Activated T-helper 1 cell treated with anti-CD3 and anti-CD28 coated beads, Interleukin-12 subunit alpha, Interleukin-12 subunit beta, Interleukin-2, Interleukin-4 antibody, amounts not matched to agents 30 ng/mL and 10 ng/mL and 1 ng/mL, durations not matched to agents 14 hours and 24 hours and 36 hours (primary cell): ENCODE data around the gene AMDHD1. TPM values are rescaled to one million over a fixed set of nuclear protein-coding genes. Genes with fewer than 3 reads are reported as not detected.

Source experiments
- DNase-seq: peaks from one replicate; pipeline ENCODE4 v3.0.0; 2021; ENCODE audit warnings: low spot score
- H3K27ac Mint-ChIP-seq: one replicate; pipeline ENCODE4 v1.8.0; 2021; ENCODE audit warnings: mild to moderate bottlenecking, mixed read lengths
- H3K27me3 Mint-ChIP-seq: one replicate; pipeline ENCODE4 v1.8.0; 2022; ENCODE audit warnings: mild to moderate bottlenecking, moderate library complexity, mixed read lengths; ENCODE audit not compliant: insufficient read depth
- H3K36me3 Mint-ChIP-seq: one replicate; pipeline ENCODE4 v1.8.0; 2021; ENCODE audit warnings: low read depth, mixed read lengths
- H3K4me1 Mint-ChIP-seq: one replicate; pipeline ENCODE4 v1.8.0; 2021; ENCODE audit warnings: low read depth, mixed read lengths
- H3K4me3 Mint-ChIP-seq: one replicate; pipeline ENCODE4 v1.8.0; 2021; ENCODE audit warnings: mild to moderate bottlenecking, moderate library complexity, mixed read lengths
- H3K9me3 Mint-ChIP-seq: one replicate; pipeline ENCODE4 v1.8.0; 2021; ENCODE audit warnings: mixed read lengths
- intact Hi-C: fragments of 100-400 bp; cut with micrococcal nuclease; formaldehyde crosslinking; loops from one replicate; pipeline ENCODE4 v1.15.1; 2024
- total RNA-seq: library from RNA; stranded (reverse); gene quantifications from 2 replicates; pipeline ENCODE4 v1.2.3, GENCODE V29; 2022

Gene AMDHD1
- total RNA-seq, 1 donor from 2014 or later: 0.21 TPM

- no peak overlapping the region for H3K27ac Mint-ChIP-seq
- no peaks in the 10 kb centered on the region for H3K27me3 Mint-ChIP-seq
- H3K36me3 Mint-ChIP-seq: peaks cover 29% of the 10 kb centered on the region
- DNase-seq: no peak
- no peaks in the 10 kb centered on the region for H3K4me1 Mint-ChIP-seq
- H3K9me3 Mint-ChIP-seq: no peaks in the 10 kb centered on the region
- no peak overlapping the region for H3K4me3 Mint-ChIP-seq
- intact Hi-C loops: no loop called here
Measured at GRCh38 chr12:96007729-96008128, 64.6 kb downstream of the AMDHD1 start.

GRCh38 chr12:96014943-96015599, 71.9 kb downstream of the AMDHD1 start:
- no peaks in the 10 kb centered on the region for H3K27me3 Mint-ChIP-seq
- H3K27ac Mint-ChIP-seq: no peak overlapping the region
- H3K4me3 Mint-ChIP-seq: no peak overlapping the region
- intact Hi-C loops: no loop called here
- H3K36me3 Mint-ChIP-seq: peaks cover 30% of the 10 kb centered on the region
- no peaks in the 10 kb centered on the region for H3K4me1 Mint-ChIP-seq
- no peaks in the 10 kb centered on the region for H3K9me3 Mint-ChIP-seq
- no peak for DNase-seq

- intact Hi-C loops: no loop called here
- DNase-seq: no peak
- H3K36me3 Mint-ChIP-seq: peaks cover 27% of the 10 kb centered on the region
- H3K27ac Mint-ChIP-seq: no peak overlapping the region
- H3K4me3 Mint-ChIP-seq: no peak overlapping the region
- no peaks in the 10 kb centered on the region for H3K9me3 Mint-ChIP-seq
- H3K27me3 Mint-ChIP-seq: no peaks in the 10 kb centered on the region
- no peaks in the 10 kb centered on the region for H3K4me1 Mint-ChIP-seq
Measured at GRCh38 chr12:96015672-96016071, 72.5 kb downstream of the AMDHD1 start.

Other genes with a start within 250 kb of the AMDHD1 start
- gene NTN4, start 152.6 kb upstream of the AMDHD1 start, total RNA-seq: not detected in 2 replicates
- 65.6 and 70.9 TPM in 2 replicates for gene SNRPF, start 84.4 kb upstream of the AMDHD1 start, total RNA-seq
- not detected in 2 replicates for gene CCDC38, start 717 bp upstream of the AMDHD1 start, total RNA-seq
- 0.37 and 0.65 TPM in 2 replicates for gene HAL, start 53.0 kb downstream of the AMDHD1 start, total RNA-seq
- gene LTA4H, start 92.3 kb downstream of the AMDHD1 start, total RNA-seq: 57.3 and 59.6 TPM in 2 replicates